GM19395 (cell line): ENCODE data around the gene MPC1L.

Source experiments
- ATAC-seq: cut with Tn5 transposase; IDR thresholded peaks from one replicate; pipeline ENCODE4 v1.9.1; 2021; ENCODE audit warnings: mild to moderate bottlenecking, moderate library complexity; ENCODE audit not compliant: unreplicated experiment

The MPC1L gene

DNA sequence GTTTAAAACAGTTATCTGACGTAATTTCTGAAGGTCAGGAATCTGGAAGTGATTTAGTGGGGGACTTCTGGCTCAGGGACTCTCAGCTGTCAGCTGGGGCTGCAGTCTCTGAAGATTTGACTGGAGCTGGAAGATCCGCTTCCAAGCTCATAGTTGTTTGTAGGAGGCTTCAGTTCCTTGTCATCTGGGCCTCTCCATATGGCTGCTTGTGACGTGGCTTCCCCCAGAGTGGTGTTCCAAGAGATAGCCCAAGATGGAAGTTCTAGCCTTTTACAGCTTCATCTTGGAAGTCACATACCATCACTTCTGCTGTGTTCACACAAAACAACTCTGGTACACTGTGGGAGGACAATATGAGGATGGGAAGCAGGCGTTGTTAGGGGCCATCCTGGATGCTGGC, 2.1 kb downstream of the MPC1L start:
- no peak for ATAC-seq

DNA sequence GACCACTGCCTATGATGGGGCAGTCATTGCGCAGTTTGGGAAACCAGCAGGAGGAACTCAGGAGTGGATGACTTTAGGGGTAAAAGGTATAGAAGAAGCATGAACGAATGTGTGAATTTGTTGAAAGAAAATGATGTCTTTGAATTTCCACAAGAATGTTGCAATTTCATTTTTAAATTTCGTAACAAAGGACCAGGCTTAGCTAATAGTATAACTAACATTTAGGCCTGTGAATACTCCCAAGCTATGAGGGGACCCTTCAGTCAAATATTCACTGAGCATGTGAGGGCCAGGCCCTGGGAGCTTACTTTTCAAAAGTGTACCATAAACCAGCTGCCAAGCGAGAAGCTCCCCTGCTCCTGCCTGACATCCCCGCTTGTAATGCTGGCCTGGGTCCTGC, 5.3 kb downstream of the MPC1L start:
- ATAC-seq = no peak

DNA sequence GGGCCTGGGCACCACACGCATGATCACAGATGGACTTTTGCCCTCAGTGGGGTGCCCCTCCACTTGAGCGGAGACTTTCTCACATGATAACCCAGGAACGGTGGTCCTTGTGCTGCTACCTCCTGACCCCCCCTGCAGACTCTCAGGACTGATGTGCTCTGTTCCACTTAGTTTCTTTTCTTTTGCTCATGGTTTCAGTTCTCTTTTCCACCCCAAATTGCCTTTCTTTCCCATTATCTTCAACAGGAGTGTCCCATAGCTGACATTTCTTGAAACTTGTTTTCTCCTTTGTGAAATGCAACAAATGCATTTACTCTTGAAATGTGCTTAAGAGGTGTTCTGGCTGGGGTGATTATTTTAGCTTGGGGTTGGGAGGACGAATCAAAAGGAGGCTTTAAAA, 9.0 kb downstream of the MPC1L start:
- no peak for ATAC-seq

DNA sequence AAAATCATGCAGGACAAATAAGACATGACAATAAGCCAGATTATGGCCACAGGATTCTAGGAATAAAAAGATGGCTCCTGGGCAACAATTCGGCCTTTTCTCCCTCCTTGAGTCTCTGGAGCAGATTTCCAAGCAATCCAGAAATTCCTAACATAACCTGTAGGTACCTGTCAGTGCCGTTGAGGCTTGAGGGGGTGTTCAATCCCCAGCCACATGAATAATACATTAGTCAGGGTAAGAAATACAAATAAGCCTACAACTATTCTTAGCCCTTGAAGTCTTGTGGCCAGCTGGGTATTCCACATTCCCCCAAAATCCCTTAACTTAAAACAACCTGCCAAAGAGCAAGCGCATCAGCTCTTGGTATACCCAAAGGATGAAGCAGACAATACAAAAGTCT, 14.5 kb downstream of the MPC1L start:
- no peak for ATAC-seq

DNA sequence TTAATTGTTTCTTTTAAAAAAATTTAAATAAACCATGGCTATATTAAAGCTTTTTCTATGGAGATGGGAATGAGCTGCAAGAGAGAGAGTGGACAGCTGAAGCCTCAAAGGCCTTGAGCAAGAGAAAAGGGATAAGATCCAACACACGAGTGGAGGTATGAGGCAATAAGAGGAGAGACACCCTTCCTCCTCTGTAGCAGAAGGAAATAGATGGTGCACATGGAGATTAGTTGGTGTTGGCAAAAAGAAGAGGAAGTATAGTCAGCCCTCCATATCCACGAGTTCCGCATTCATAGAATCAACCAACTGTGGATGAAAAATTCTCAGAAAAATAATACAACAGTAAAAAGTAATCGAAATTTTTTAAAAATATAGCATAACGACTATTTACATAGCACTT, 20.9 kb downstream of the MPC1L start:
- ATAC-seq = no peak

GRCh38 chrX:40644821-40645358, 21.7 kb downstream of the MPC1L start:
- peak; percentile 52 for ATAC-seq

DNA sequence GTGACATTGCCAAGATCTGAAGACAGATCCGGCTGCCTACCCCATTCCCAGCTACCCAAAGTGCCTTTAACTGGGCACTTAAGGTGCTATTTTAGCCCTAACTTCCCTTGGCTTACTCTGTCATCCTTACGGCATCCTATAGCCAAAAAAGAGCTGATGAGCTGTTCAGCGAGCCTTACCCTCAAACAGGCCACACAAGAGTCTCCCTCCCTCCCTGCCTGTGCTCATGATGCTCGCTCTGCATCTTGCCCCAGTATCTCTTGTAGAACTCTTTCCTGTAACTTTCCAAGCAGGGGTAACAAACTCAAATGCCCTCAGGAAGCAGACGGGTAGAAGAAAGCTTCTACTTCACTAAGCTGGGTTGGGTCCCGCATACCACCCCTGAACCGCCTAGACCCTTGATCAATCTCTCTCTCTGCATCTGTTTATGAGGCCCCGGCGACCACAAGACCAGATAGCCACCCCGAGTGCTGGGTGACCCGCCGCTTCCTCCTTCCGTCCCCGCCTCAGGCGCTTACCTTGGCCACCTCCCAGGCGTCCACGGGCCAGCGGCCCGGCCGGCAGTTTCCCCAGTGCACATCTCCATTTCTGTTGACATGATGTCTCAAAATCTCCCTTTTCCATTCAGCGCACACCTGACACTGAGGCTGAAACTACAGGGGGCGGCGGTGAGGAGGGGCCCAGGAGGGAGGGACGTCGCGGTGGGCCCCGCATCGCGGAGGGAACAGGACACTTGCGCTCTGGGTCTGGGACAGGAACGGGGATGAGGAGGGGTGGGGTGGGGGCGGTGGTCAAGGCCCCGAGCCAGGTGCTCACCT, 23.5 kb downstream of the MPC1L start:
- peak; percentile 26 for ATAC-seq

DNA sequence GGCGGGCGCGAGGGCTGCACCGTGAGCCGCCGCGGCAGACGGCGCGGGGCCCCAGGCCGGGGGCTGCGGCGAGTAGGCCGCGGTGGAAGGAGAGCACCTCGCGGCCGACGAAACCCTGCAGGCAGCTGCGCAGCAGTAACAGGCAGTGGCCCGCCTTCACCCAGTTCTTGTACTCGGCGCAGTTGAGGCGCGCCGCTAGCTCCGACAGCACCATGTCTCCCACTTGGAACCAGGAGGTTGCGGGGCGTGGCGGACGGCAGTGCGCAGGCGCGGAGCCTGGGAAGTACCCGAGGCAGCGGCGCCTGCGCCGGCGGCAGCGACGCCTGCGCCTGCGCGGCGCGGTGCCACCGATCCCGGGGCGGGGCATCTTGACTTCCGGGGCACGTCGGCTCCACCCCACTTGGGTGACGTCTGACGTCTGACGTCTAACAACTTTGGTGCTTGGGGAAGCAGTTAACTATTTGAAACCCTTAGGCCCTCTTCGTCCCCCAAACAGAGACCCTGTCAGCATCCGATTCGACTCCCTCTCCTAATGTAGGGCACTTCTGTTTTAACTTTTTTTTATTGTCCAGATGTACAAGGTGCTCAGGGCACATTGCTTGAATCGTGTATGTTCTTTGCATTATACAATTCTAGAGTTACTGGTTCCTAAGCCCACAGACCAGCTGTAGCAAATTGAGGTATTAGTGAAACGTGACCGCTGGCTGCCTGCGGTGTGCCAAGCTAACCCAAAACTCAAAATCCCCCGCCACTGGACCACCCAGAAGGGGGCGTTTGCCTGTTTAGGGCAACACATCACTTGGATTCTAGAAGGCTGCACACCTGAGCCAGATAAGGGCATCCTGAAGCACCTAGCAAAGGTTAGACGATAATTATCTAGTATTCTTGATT, 24.3 kb downstream of the MPC1L start, which contains the start of gene CXorf38:
Gene CXorf38, minus strand, starts transcription at position 255 of the 891 bp plus-strand sequence. Its CDS starts 41 bp downstream, at position 214.
- ATAC-seq = peak; percentile 75

GRCh38 chrX:40651620-40652223, 28.5 kb downstream of the MPC1L start:
- ATAC-seq = no peak

- no peak for ATAC-seq
These were observed 29.4 kb downstream of the MPC1L start for GRCh38 chrX:40652664-40653063.

DNA sequence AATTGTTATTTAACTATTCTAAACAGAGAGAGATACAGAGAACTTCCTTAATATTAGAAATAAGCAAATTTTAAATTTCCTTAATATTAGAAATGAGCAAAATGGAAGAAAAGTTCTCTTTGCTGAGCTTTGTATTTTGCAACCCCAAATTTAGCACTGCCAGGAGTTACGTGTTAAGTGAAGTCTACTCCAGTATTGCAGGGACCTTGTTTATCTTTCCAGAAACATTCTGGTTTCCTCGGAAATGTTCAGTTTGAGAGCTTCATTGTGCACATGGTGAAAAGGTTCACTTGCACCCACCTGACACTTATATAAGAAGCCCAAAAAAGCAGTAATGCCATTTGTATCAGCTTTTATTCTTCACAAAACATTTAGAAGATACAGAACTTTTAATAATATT, 30.3 kb downstream of the MPC1L start:
- ATAC-seq = no peak

- no peak for ATAC-seq
These were observed 37.2 kb downstream of the MPC1L start for GRCh38 chrX:40660381-40660780.

- ATAC-seq = no peak
These were observed 38.3 kb downstream of the MPC1L start for GRCh38 chrX:40661489-40661888.

GRCh38 chrX:40663078-40663740, 40.0 kb downstream of the MPC1L start:
- ATAC-seq = no peak

- ATAC-seq = no peak
These were observed 40.8 kb downstream of the MPC1L start for GRCh38 chrX:40663880-40664630.

- ATAC-seq = no peak
These were observed 47.9 kb downstream of the MPC1L start for GRCh38 chrX:40671126-40671525.
